ENCODE measurements around the gene USP49. TPM values are rescaled to one million over a fixed set of nuclear protein-coding genes. Genes with fewer than 3 reads are reported as not detected.

The USP49 gene
- total RNA-seq, 1 experiment from 2014 or later, result 2.3 TPM

GRCh38 chr6:41936073-41936837, 41.1 kb upstream of the USP49 start:
- no peak overlapping the region for H2AFZ ChIP-seq (ENCODE audit: low read length)
- ChIA-PET POLR2A (ENCODE audit: unreplicated experiment) (no interaction called here), CTCF (interaction anchor here (0.5 to 1.1 kb wide), 10 partner anchors 15 to 157 kb away, joined by 3 to 9 read pairs (median 4); partner anchors contain the start of genes BYSL, FRS3, MED20 and TOMM6)
- H3K27me3 ChIP-seq (ENCODE audit: low read length), result no peaks in the 10 kb centered on the region
- 0 out of 2 replicates have a peak, but pooled peaks cover 3% of the 10 kb centered on the region for H4K20me1 ChIP-seq (ENCODE audit: low read length)
- no peak for TF ChIP-seq EZH2 (IDR thresholded peaks at IDR 0.05; ENCODE audit: low read length, unreplicated experiment)
- no peak for TF ChIP-seq EZH2phosphoT487 (IDR thresholded peaks at IDR 0.05; ENCODE audit: borderline replicate concordance, low read length)
- peak; percentile 87 for TF ChIP-seq CTCF (conservative IDR thresholded peaks at IDR 0.05; ENCODE audit: low read depth, low read length)
- H3K9me3 ChIP-seq (ENCODE audit: low read length), result no peaks in the 10 kb centered on the region
- no peak overlapping the region for H3K9ac ChIP-seq (ENCODE audit: low read length)
- H3K27ac ChIP-seq (ENCODE audit: low read length), result no peak overlapping the region
- peaks cover 43% of the 10 kb centered on the region for H3K36me3 ChIP-seq (ENCODE audit: low read depth, low read length)
- peaks cover 26% of the 10 kb centered on the region for H3K4me1 ChIP-seq (ENCODE audit: insufficient read depth, low read length)
- H3K9me2 ChIP-seq (replicated peaks; ENCODE audit: low read length), result no peaks in the 10 kb centered on the region
- ATAC-seq (peak; percentile 74), DNase-seq (peak; percentile 91)
- BruUV-seq (replicated peaks), result TSS peak; percentile 5
- H3F3A ChIP-seq (ENCODE audit: low read length, unreplicated experiment), result no peaks in the 10 kb centered on the region
- H3K4me2 ChIP-seq (ENCODE audit: low read length), result no peak overlapping the region
- H3K79me2 ChIP-seq (ENCODE audit: low read length), result peaks cover 34% of the 10 kb centered on the region
- intact Hi-C loops (cut with micrococcal nuclease), result loop anchor here (1.0 to 5.0 kb wide), 4 partner anchors 90 to 149 kb away; partner anchors contain the start of gene TOMM6
- no peak overlapping the region for H3K4me3 ChIP-seq (ENCODE audit: low read length)

- no TSS peak for BruUV-seq (replicated peaks)
- ATAC-seq (no peak; the same call in 1 of the 2 replicates), DNase-seq (no peak)
- H4K20me1 ChIP-seq (ENCODE audit: low read length), result 0 out of 2 replicates have a peak, but pooled peaks cover 3% of the 10 kb centered on the region
- H3K27ac ChIP-seq (ENCODE audit: low read length), result no peak overlapping the region
- TF ChIP-seq CTCF (conservative IDR thresholded peaks at IDR 0.05; ENCODE audit: low read depth, low read length), result no peak
- TF ChIP-seq EZH2phosphoT487 (IDR thresholded peaks at IDR 0.05; ENCODE audit: borderline replicate concordance, low read length), result no peak
- TF ChIP-seq EZH2 (IDR thresholded peaks at IDR 0.05; ENCODE audit: low read length, unreplicated experiment), result no peak
- no peaks in the 10 kb centered on the region for H3K9me2 ChIP-seq (replicated peaks; ENCODE audit: low read length)
- H3K4me1 ChIP-seq (ENCODE audit: insufficient read depth, low read length), result peaks cover 26% of the 10 kb centered on the region
- H3K9me3 ChIP-seq (ENCODE audit: low read length), result no peaks in the 10 kb centered on the region
- no peak overlapping the region for H3K9ac ChIP-seq (ENCODE audit: low read length)
- H3K36me3 ChIP-seq (ENCODE audit: low read depth, low read length), result peaks cover 49% of the 10 kb centered on the region
- no peaks in the 10 kb centered on the region for H3K27me3 ChIP-seq (ENCODE audit: low read length)
- peaks cover 28% of the 10 kb centered on the region for H3K79me2 ChIP-seq (ENCODE audit: low read length)
- no peaks in the 10 kb centered on the region for H3F3A ChIP-seq (ENCODE audit: low read length, unreplicated experiment)
- H2AFZ ChIP-seq (ENCODE audit: low read length), result no peak overlapping the region
- CTCF ChIA-PET, result interaction anchor here (1.1 to 1.8 kb wide), 3 partner anchors 15 to 148 kb away, joined by 5 to 7 read pairs (median 5); partner anchors contain the start of genes BYSL, MED20 and TOMM6
- POLR2A ChIA-PET (ENCODE audit: unreplicated experiment), result no interaction called here
- intact Hi-C loops (cut with micrococcal nuclease), result loop anchor here (1.0 to 5.0 kb wide), 4 partner anchors 89 to 148 kb away; partner anchors contain the start of gene TOMM6
- H3K4me2 ChIP-seq (ENCODE audit: low read length), result no peak overlapping the region
- no peak overlapping the region for H3K4me3 ChIP-seq (ENCODE audit: low read length)
Observed at GRCh38 chr6:41935685-41936072, 40.5 kb upstream of the USP49 start.

All from PC-3 (cell line).